ENCODE data around the gene KSR1.

KSR1 gene

GRCh38 chr17:27520491-27521185 is 64.4 kb downstream of the KSR1 start:
- no peak for DNase-seq

- no peak for DNase-seq
Observed at GRCh38 chr17:27521281-27522027, 65.2 kb downstream of the KSR1 start.

GRCh38 chr17:27522028-27522635 is 65.9 kb downstream of the KSR1 start:
- no peak for DNase-seq

DNA sequence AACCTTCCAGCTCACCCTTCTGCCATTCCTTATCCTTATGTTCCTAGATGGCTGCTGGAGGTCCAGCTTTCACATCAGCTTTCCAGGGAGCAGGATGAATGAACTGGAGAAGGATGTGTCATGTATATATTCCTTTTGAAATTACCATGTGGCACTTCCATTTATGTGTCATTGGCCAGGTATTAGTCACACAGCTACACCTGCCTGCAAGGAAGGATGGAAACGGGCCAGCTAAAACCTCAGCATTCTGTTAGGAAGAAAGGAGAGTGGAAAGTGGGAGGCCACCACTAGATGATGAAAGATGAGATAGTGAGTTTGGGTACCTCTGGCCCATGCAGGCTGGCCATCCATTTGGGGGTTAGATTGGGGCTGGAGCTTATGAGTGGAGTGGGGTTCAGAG is 67.5 kb downstream of the KSR1 start:
- DNase-seq = no peak

GRCh38 chr17:27524594-27524993 is 68.3 kb downstream of the KSR1 start:
- no peak for DNase-seq

DNA sequence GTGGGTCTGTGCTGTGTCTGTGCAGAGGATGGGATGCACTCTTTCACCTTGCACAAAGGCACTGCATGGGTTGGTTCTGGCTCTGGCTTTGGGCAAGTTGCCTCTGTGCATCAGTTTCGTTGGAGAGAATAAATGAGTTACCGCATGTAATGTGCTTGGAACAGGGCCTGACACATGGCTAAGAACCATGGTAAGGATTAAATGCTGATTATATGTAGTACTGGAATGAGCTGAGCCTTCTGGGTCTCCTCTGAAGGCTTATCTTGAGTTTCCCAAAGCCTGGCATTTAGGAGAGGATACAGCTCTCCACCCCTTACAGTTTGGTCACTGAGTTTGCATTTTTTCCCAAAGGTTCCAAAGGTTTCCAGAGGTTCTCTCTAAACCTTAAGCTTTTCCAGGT is 69.1 kb downstream of the KSR1 start:
- no peak for DNase-seq

- no peak for DNase-seq
Observed at GRCh38 chr17:27525836-27526603, 69.8 kb downstream of the KSR1 start.

DNA sequence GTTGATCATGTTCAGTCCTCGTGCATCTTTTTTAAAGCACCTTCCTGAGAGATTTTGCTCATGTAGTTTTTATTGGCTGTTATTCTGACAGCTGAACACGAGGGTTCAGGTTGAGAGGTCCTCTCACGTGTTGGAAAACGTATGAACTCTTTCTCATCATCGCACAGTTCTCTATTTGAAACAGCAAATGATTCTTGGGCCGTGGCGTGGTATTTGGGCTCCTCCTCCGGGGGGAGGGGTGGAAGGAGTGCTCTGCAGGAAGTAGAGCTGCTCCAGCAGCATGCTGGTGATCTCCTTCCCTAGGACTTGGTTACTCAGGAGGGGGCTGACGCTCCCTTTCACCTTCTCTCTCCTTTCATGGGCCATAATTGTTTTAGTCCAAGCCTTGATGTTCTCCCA is 70.4 kb downstream of the KSR1 start:
- DNase-seq = no peak

GRCh38 chr17:27529230-27529796 is 73.1 kb downstream of the KSR1 start:
- DNase-seq = no peak

GRCh38 chr17:27530764-27531391 is 74.6 kb downstream of the KSR1 start:
- DNase-seq = no peak

DNA sequence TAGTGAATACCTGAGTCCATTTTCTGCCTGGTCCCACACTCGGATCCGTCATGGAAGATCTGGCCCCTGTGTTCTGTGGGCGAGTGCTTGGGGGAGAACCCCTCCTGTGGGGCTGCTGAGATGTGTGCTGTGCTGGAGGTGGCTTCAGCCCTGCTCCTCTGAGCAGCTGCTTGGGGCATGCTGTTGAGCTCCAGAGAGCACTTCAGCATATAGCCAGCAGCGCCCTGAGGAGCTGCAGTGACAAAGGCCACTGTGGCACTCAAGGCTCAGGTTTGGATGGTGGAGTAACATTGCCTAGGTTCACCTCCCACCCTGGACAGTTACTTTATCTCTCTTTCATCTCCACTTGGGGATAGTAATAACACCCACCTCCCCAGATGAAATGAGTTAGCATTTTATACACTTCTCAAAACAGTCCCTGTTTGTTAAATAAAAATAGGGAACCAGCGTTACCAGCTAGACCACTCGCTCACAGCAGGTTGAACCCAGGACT is 75.3 kb downstream of the KSR1 start:
- no peak for DNase-seq

DNA sequence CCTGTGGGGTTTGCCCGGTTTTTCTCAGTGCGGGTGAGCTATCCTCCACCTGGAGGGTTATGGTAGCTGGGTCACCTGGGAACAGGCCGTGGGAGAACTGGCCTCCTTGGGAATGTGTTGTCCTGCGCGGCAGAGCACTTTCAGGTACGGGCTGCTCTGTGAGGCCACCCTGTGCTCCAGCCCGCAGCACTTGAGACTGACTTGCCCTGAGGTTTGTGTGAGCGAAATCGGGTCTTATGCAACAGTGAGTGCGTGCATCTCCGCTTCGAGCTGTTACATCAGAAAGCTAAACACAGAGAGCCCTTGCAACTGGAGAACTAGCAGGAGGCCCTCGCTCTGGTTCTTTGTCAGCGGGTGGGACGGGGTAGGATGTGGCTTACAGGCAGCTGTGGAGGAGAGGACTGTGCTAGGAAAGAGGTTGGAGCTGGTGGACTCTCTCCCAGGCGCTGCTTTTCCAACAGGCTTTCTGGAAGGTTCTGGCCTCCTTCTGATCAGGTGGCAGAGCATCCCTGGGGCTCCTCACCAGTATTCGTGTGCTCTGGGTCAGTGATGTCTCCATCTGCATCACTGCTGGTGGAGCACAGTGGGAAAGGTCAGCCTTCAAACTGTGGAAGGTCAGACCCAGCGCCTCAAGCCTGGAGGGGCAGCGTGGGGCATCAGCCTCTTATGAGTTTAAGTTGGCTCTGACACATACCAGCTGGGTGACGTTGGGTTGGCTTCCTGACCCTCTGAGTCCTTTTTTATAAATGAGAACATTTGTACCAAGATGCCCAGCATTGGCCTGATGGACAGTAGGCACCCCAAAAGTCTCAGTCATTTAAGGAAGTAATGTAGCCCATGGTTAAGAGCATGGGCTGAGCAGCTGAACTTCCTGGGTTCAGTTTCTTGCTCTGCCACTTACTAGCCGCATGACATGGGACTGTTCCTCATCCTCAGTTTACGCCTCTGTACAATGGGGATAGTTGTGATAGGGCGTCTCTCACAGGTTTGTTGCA is 76.3 kb downstream of the KSR1 start:
- no peak for DNase-seq

DNA sequence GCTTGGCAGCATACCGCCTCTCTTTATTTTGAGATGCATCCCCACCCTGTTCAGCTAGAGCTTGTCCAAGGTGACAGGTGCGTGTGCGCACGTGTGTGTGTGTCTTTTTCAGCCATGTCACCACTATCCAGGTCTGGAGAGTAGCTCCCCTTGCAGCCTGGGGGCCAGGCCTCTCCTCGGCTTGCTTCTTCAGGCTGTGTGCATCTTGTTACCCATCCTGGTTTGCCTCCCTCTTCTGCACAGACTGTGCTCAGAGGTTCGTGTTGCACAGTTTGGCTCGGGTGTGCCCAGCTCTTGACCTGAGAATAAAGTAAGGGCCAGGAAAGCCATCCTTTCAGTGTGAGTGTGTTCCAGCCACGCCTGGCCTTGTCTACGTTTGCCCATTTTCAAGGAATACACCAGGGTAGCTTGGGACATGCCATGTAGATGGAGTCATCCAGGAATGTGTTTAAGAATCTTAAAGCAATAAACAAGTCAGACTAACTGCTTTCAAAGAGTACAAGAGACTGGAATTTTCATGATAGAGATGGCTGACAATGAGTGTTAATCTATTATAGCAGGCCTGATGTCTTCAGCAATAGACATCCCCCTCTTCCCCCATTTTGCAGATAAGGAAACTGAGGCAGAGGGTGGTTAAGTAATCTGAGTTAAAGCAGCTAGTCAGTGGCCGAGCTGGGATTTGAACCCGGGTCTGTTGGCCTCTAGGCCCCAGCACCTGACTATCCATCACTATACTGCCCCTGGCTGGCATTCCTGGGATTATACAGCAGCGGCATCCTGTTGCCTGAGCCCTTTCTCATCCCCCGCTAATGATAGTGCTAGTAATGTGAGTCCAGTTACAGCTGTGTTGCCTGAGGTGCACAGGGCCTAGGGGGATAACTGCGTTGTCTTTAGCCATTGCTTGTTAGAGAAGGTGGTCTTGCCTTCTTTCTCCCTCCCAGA is 77.9 kb downstream of the KSR1 start:
- DNase-seq = peak; percentile 65

- DNase-seq = no peak
Observed at GRCh38 chr17:27535178-27535928, 79.1 kb downstream of the KSR1 start.

DNA sequence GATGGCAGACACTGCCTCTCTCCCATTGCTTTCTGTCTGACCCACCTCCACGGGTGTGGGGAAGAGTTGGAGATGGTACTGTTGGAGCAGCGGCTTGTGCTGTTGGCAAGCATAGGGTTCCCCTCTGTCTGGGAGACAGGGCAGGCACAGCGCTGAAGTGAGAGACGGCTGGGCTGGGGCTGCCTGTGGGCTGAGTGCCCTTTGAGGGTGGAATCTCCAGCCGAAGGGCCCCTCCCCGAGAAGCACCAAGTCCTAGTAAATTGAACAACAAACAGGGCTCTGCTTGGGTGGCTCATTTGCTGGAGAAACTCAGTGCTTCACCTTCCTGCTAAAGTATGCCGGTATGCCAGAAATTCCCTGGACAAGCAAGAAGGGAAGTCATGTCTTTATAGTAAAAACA is 79.7 kb downstream of the KSR1 start:
- no peak for DNase-seq

GRCh38 chr17:27536781-27537180 is 80.5 kb downstream of the KSR1 start:
- no peak for DNase-seq

- DNase-seq = no peak
Observed at GRCh38 chr17:27538156-27538955, 82.1 kb downstream of the KSR1 start.

DNA sequence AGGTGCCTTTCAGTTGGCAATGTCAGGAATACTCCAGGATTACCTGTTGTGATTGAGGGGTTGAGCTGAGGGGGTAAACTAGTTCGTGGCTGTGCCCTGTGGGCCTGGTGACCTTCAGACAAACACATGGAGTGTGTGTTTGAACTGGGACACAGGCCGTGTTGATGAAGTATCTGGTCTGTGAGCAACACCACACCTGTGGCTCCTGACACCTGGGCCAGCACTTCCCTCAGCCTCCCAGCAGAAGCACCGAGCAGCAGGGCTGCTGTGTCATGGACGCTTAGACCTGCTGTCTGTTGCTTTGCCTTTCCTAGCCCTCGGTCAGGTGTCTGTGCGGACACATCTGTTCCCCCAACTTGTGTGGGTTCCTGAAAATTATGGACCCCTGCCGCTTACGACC is 82.9 kb downstream of the KSR1 start:
- DNase-seq = no peak
